ENCODE data around the gene TMEM144.

The TMEM144 gene

DNA sequence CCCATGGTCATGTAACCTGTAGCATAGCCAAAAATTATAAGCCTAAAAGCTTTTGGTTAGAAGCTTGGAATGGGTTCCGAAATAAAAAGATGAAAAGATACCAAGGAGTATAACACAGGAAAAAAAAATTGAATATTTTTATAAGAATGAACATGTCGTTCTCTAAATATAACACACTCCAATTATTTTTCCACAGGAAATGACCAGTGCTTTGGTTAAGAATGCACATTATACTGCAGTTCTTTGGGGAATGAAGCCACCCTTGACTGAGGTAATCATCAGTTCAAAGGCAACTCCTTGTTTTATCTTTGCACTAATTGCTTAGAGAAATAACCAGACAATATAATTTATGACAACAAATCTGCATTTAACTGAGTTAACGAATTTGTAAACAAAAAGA, 30.8 kb upstream of the TMEM144 start:
- DNase-seq (ENCODE audit: low spot score), result no peak
- Histone ChIP-seq H3K9me3 (ENCODE audit: severe bottlenecking) (no peaks in the 10 kb centered on the region), H3K4me1 (ENCODE audit: insufficient read depth, poor library complexity, severe bottlenecking) (no peaks in the 10 kb centered on the region), H3K36me3 (ENCODE audit: low read depth) (no peaks in the 10 kb centered on the region), H3K27ac (ENCODE audit: poor library complexity, severe bottlenecking) (no peak overlapping the region), H3K27me3 (ENCODE audit: insufficient read depth, poor library complexity, severe bottlenecking) (no peaks in the 10 kb centered on the region), H3K4me3 (ENCODE audit: severe bottlenecking) (no peak overlapping the region)
- ATAC-seq (ENCODE audit: low read depth), result no peak
- TF ChIP-seq, protein P1, sequence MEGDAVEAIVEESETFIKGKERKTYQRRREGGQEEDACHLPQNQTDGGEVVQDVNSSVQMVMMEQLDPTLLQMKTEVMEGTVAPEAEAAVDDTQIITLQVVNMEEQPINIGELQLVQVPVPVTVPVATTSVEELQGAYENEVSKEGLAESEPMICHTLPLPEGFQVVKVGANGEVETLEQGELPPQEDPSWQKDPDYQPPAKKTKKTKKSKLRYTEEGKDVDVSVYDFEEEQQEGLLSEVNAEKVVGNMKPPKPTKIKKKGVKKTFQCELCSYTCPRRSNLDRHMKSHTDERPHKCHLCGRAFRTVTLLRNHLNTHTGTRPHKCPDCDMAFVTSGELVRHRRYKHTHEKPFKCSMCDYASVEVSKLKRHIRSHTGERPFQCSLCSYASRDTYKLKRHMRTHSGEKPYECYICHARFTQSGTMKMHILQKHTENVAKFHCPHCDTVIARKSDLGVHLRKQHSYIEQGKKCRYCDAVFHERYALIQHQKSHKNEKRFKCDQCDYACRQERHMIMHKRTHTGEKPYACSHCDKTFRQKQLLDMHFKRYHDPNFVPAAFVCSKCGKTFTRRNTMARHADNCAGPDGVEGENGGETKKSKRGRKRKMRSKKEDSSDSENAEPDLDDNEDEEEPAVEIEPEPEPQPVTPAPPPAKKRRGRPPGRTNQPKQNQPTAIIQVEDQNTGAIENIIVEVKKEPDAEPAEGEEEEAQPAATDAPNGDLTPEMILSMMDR (IDR thresholded peaks at IDR 0.05; ENCODE audit: poor library complexity, severe bottlenecking), result no peak

DNA sequence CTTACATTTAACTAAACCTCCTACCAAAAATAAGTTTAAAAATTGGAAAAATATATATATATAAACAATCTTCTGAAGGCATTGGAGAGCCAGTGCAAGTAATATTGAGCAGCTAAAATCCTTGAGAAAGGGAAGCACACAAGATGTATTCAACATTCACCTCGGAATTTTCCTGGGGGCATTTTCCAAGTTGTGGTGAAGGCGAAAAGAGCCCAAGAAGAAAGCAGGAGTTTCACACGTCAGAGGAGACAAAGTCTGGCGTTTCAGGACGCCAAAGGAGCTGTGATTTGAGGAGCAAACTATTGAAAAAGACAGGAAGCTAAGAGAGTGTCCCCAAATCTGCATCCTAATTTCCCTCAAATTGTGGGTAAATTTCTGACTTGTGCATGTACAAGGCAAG, 28.4 kb upstream of the TMEM144 start:
- TF ChIP-seq, protein P1 (IDR thresholded peaks at IDR 0.05; ENCODE audit: poor library complexity, severe bottlenecking), result no peak
- DNase-seq (ENCODE audit: low spot score), result no peak

DNA sequence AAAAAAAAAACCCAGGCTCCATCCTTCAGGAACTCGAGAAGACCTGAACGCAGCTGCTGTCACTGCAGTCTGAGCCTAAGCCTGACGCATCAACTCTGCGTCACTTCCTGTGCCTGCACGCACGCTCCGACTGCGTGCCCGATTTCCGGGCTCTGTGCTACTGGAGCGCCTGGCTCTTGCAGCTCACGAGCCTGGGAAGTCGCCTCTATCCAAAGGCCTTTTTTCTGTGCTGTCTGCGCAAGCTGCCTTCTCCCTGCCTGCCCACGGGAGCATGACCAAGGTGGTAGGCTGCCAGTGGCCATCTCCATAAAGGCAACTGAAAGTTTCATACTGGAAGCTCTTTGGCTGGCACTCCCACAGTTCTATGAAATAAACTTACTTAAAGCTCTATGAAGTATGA, 27.6 kb upstream of the TMEM144 start:
- Histone ChIP-seq H3K27ac (ENCODE audit: poor library complexity, severe bottlenecking) (no peak overlapping the region), H3K4me1 (ENCODE audit: insufficient read depth, poor library complexity, severe bottlenecking) (no peaks in the 10 kb centered on the region), H3K9me3 (ENCODE audit: severe bottlenecking) (no peaks in the 10 kb centered on the region), H3K4me3 (ENCODE audit: severe bottlenecking) (no peak overlapping the region), H3K27me3 (ENCODE audit: insufficient read depth, poor library complexity, severe bottlenecking) (no peaks in the 10 kb centered on the region), H3K36me3 (ENCODE audit: low read depth) (no peaks in the 10 kb centered on the region)
- DNase-seq (ENCODE audit: low spot score) (no peak), ATAC-seq (ENCODE audit: low read depth) (no peak)
- TF ChIP-seq, protein P1 (IDR thresholded peaks at IDR 0.05; ENCODE audit: poor library complexity, severe bottlenecking), result no peak

More for the DNA sequence above, 28.4 kb upstream of the TMEM144 start:
- no peaks in the 10 kb centered on the region for H3K36me3 ChIP-seq (ENCODE audit: low read depth)
- H3K27me3 ChIP-seq (ENCODE audit: insufficient read depth, poor library complexity, severe bottlenecking), result no peaks in the 10 kb centered on the region
- no peak for ATAC-seq (ENCODE audit: low read depth)
- H3K4me3 ChIP-seq (ENCODE audit: severe bottlenecking), result no peak overlapping the region
- H3K27ac ChIP-seq (ENCODE audit: poor library complexity, severe bottlenecking), result no peak overlapping the region
- no peaks in the 10 kb centered on the region for H3K9me3 ChIP-seq (ENCODE audit: severe bottlenecking)
- no peaks in the 10 kb centered on the region for H3K4me1 ChIP-seq (ENCODE audit: insufficient read depth, poor library complexity, severe bottlenecking)

DNA sequence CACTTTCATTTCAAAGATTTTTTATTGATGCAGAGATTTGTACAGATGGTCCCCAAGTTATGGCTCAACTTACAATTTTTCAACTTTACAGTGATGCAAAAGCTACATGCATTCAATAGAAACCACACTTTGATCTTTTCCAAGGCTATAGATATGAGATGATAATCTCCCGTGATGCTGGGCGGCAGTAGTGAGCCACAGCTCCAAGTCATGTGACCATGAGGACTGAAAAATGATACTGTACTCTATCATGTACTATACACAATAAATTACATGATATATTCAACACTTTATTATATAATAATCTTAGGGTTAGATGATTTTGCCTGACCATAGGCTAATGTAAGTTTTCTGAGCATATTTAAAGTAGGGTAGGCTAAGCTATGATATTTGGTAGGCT, 23.5 kb upstream of the TMEM144 start:
- TF ChIP-seq, protein P1 (IDR thresholded peaks at IDR 0.05; ENCODE audit: poor library complexity, severe bottlenecking), result no peak
- Histone ChIP-seq H3K36me3 (ENCODE audit: low read depth) (no peaks in the 10 kb centered on the region), H3K4me1 (ENCODE audit: insufficient read depth, poor library complexity, severe bottlenecking) (no peaks in the 10 kb centered on the region), H3K9me3 (ENCODE audit: severe bottlenecking) (no peaks in the 10 kb centered on the region), H3K4me3 (ENCODE audit: severe bottlenecking) (no peak overlapping the region), H3K27me3 (ENCODE audit: insufficient read depth, poor library complexity, severe bottlenecking) (no peaks in the 10 kb centered on the region), H3K27ac (ENCODE audit: poor library complexity, severe bottlenecking) (no peak overlapping the region)
- no peak for DNase-seq (ENCODE audit: low spot score)
- no peak for ATAC-seq (ENCODE audit: low read depth)

DNA sequence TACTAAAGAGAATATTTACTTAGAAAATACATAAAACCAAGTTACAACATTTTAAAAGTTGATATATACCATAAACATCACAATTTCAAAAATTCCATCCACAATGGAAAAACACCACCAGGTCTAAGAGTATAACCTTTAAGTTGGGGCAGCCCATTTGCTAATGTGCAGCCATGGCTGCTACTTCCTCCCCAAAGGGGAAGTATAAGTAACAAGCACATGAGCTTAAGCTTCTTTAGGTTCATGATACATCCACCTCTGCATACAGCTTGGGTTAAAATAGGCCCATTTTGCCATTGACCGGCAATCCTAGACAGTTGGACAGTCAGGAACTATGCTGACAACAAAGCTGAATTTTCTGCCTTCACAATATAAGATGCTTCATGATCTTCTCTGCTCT, 20.9 kb upstream of the TMEM144 start:
- DNase-seq (ENCODE audit: low spot score), result no peak
- TF ChIP-seq, protein P1 (IDR thresholded peaks at IDR 0.05; ENCODE audit: poor library complexity, severe bottlenecking), result no peak
- no peak for ATAC-seq (ENCODE audit: low read depth)
- Histone ChIP-seq H3K27me3 (ENCODE audit: insufficient read depth, poor library complexity, severe bottlenecking) (no peaks in the 10 kb centered on the region), H3K4me3 (ENCODE audit: severe bottlenecking) (no peak overlapping the region), H3K36me3 (ENCODE audit: low read depth) (no peaks in the 10 kb centered on the region), H3K27ac (ENCODE audit: poor library complexity, severe bottlenecking) (no peak overlapping the region), H3K9me3 (ENCODE audit: severe bottlenecking) (no peaks in the 10 kb centered on the region), H3K4me1 (ENCODE audit: insufficient read depth, poor library complexity, severe bottlenecking) (no peaks in the 10 kb centered on the region)

Data from RWPE2 (cell line).